Measurements from ENCODE around the gene TOP1. TPM values are rescaled to one million over a fixed set of nuclear protein-coding genes. Genes with fewer than 3 reads are reported as not detected.
"Not testable (repeated sequence)": the region's sequence is repeated elsewhere in the genome, so short reads cannot be mapped to it uniquely, and the experiment has no call there.

Gene TOP1
- total RNA-seq, 1 donor from 2014 or later = 18.0 TPM

DNA sequence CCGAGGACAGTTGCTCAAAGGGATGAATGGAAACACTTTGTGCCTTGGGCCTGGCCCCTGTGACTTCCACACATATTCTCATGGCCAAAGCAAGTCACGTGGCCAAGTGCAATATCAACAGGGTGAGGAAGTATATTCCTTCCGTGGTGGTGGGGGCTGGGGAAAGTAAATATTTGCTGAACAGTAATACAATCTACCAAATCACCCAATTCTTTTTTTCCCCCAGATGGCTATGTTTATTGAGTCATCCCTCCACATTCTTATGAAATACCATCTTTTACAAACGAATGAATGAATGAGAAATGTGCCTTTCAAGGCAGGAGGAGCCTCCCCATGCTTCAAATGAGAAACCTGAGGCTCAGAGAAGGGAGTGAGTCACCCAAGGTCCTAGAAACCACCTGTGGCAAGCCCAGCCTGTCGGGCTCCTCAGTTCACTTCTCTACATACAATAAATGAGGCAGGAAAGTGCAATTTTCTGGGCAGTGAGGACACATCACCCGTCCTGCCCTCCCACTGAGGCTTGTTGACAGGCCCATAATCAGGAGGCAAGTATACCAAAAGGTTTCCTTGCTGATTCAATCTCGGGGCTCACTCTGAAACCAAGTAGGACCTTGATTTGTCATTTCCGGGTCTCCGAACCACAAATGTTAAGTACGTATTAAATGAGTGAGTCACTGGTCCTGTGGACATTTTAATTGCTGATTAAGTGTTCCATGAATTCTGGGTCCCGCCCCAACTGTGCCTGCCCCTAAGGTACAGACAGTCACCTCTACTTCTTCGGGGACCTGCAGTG lies 25.3 kb upstream of the TOP1 start:
- DNase-seq (ENCODE audit: low spot score) = no peak
- peak; percentile 71 for ATAC-seq

DNA sequence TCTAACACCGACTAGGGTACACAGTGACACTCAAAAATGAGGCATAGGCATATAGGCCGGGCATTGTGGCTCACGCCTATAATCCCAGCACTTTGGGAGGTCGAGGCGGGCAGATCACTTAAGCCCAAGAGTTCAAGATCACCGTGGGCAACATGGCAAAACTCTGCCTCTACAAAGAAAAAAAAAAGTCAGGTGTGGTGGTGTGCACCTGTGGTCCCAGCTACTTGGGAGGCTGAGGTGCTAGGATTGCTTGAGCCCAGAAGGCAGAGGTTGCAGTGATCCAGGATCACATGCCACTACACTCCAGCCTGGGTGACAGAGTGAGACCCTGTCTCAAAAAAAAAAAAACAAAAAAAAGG lies 24.7 kb upstream of the TOP1 start:
- DNase-seq (ENCODE audit: low spot score) = not testable (repeated sequence)

DNA sequence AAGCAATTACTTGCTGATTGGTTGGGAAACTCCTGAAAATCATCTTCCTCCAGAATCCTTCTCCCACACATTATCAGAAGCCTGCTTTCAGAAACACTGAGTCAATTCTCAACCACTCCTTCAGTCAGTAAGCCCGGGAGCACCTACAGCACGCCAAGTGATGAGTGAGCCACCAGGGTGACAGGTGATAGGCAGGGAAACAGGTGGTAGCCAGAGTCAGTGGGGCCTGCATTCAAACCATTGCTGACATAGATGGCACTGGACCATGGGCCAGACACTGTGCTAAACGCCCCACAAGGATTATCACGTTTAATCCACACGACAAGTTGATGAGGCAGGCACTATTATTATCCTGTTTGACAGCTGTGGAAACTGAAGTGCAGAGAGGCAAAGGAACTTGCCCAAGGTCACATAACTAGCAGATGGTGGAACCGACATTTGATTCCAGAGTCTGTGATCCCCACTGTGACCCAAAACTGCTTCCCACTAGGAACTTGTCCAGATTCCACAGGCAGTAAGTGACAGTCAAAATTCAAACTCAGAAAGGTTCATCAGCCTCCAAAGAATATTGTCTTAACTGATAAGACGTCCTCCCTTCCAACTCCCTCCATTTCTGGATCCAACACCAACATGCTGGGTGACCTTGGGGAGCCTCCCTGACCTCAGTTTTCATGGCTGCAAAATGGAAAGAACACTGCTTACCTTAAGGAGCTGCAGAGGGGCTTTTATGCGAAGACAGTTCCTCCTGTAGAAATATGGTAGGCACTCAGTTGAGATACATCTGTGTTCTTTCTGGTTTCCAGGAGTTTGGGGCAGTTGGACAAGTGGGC lies 23.9 kb upstream of the TOP1 start:
- no peak for DNase-seq (ENCODE audit: low spot score)
- ATAC-seq = no peak

More for the DNA sequence above, 24.7 kb upstream of the TOP1 start:
- not testable (repeated sequence) for ATAC-seq

DNA sequence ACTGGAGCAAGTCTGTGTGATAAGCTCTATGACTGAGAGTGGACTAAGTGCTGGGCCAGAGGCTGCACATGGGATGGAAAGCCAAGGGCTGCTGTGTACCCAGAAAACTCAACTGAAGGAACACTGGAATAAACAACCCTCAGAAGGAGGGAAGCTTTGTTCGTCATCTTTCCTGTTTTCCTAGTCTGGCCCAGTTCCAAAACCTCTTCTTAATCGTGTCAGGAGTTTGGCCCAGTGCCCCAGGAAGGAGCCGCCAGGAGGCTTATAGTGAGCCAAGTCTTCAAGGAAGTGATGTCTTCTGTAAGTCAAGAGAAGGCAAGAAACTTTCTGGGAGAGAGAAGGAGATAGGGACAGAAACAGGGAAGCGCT lies 23.3 kb upstream of the TOP1 start:
- ATAC-seq (peak; percentile 41), DNase-seq (ENCODE audit: low spot score) (peak; percentile 61)

DNA sequence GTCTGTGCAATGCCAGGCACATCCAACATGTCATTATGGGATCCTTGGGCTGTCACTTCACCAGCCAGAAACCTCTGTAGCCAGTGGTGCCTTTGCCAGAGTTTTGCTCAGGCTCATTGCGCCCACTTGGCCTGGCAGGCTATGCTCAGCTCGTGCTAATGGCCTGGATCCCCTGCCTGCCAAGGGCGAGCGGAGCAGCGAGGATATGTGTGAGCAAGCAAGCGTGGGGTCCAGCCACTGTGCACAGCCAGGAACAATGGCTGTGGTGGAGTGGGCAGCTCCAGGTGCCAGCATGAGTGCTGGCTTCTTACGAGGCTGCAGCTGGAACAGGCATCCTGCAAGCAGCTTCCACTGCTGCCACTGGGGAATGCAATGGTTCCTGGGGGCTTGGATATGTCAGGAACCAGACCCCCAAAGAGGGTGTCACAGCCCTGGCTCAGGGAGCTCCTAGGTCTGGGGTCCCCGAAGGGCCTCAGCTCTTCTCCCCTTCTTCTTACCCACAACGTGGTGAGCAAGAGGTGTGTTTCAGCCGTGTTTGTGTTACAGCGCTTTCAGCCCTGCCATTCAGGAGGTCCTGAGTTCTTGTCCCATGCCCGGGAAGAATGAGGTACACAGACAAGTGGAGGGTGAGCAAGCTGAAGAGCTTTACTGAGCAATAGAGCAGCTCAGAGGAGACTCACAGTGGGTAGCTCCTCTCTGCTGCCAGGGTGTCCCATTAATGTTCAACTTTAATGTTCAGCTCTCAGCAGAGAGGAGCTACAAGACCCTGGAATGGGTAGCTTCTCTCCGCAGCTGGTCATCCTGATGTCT lies 22.3 kb upstream of the TOP1 start:
- no peak for DNase-seq (ENCODE audit: low spot score)

DNA sequence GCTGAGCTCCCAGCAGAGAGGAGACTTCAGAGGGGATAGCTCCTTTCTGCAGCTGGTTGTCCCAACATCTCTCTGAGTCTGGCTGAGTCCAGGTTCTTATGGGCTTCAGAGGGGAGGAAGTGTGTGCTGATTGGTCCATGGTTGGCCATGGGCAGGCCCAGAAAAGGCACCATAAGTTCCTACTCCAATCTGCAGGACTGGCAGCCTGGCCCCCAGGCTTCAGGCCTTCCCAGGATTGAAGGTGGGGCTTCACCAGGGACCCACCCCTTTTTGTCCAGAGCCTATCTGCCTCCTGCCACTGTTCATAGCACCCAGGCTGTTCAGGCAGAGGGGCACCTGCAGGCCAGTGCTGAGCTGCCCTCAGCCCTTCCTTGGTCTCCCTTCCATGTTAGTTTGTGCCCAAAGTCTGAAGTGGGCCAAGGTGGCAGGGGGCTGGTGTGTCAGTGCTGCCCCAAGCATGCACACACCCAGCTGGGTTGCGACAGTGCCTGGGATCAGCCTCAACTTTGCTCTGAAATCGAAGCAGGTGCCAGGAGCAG lies 21.6 kb upstream of the TOP1 start:
- DNase-seq (ENCODE audit: low spot score) = no peak
- no peak for ATAC-seq

More for the DNA sequence above, 22.3 kb upstream of the TOP1 start:
- no peak for ATAC-seq

DNA sequence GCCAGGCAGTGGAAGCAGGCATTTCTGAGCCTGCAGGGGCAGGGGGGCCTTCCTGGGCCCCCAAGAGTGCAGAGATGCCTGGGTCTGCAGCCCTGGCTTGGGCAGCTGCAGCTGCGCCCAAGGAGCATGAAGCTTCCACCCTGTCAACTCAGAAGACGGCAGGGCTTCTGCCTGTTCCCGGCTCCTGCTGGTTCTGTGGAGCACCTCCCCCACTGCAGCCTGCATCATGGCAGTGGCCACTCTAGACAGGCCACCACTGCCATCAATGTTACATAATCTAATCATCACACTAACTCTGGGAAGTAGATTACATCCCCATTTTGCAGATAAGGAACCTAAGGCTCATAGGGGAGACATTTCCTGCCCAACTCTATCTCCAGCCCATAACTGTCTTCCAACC lies 21.1 kb upstream of the TOP1 start:
- DNase-seq (ENCODE audit: low spot score) (no peak), ATAC-seq (no peak)

DNA sequence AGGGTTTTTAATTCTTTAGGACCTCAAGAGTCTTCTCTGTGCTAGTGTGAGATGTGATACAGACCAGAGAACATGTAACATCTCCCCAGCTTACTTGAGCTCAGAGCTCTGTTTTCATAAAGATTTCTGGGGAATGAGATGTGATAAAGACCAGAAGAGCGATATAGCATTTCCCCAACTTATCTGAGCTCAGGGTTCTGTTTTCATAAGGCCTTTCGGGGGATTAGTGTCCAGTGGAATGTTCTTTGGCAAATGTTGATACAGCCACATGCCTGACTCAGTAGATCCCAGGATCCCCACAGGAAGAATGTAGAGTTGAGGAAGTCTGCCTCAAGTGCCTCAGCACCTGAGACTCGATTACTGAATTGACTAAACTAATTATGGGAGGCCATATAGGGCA lies 18.7 kb upstream of the TOP1 start:
- ATAC-seq (no peak), DNase-seq (ENCODE audit: low spot score) (no peak)

DNA sequence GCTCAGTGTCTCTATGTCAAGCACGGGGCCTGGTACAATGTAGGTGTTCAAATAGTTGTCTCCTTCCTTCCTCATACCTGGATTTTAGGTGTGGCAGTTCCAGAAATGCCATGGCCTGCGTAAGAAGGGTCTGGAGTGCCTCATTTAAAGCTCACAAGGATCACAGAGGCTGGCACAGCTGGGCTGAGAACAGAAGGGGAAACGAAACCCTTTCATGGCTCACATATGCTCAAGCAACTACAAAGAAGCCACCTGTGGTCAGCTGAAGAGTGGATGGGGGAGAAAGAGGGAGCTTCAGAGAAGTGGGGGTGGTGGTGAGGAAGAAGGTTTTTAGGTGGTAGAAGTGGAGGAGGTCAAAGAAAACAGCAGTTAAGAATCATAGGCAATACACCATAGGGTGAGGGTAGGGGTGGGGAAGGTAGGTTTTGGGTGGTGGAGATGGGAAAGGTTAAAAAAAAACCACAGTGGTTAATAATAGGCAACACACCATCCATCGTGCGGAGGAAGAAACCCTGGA lies 17.0 kb upstream of the TOP1 start:
- no peak for DNase-seq (ENCODE audit: low spot score)
- ATAC-seq = no peak

DNA sequence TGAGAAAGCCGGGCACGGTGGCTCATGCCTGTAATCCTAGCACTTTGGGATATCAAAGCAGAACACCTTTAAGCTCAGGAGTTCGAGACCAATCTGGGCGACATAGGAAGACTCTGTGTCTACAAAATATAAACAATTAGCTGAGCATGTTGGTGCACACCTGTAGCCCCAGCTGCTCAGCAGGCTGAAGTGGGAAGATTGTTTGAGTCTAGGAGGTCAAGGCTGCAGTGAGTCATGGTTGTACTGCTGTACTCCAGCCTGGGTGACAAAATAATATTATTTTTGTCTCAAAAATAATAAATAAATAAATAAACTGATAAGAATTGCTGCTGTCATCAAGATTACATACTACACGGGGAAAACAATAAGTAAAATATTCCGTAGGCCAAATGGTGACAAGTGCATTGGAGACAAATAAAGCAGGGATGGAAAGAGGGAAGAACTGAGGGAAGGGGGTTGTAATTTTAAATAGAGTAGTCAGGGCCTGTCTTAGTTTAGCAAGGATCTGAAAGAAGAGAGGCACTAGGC lies 14.0 kb upstream of the TOP1 start:
- ATAC-seq (no peak), DNase-seq (ENCODE audit: low spot score) (no peak)

DNA sequence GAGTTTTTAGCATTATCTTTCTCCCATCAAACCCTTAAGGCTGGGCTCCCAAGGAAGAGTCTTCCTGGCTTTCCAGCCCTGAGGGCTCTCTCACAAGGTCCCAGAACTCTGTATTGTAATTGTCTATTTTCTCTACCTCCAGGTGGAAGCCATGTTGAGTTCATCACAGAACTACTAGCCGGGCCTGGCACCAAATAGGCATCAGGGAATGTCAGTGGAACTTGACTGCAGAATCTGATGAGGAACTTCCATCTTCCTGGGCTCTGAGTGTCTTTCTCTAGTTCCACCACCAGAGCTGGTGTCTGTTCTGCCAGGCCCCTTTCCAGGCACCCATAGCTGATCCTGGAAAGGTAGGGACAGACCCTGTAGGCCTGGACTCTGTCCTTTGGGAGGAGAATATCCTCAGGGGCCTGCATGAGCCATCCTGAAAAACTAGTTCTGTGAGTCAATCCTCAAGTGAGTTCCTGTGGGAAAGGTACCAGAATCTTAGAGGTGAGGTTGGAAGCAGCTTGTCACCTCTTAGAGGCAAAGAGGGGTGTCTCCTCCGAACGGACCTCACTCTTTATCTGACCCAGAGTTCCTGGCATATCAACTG lies 11.1 kb upstream of the TOP1 start:
- no peak for DNase-seq (ENCODE audit: low spot score)
- no peak for ATAC-seq

DNA sequence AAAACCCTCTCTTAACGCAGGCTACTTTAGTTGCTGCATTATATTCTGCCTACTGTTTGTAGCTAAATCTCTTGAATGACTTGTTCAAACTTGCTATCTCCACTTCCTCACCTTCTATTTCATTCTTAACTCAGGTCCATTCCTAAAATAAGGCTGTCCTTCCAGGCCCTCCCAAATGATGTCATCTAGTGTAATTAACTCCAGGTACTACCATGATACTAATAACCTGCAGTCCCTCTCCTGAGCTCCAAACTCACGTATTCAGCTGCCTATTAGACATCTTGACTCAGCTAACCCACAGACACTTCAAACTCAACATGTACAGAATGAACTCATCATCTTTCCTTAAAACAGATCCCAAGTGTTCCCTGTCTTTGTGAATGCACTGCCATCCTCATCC lies 10.5 kb upstream of the TOP1 start:
- DNase-seq (ENCODE audit: low spot score) (no peak), ATAC-seq (no peak)

DNA sequence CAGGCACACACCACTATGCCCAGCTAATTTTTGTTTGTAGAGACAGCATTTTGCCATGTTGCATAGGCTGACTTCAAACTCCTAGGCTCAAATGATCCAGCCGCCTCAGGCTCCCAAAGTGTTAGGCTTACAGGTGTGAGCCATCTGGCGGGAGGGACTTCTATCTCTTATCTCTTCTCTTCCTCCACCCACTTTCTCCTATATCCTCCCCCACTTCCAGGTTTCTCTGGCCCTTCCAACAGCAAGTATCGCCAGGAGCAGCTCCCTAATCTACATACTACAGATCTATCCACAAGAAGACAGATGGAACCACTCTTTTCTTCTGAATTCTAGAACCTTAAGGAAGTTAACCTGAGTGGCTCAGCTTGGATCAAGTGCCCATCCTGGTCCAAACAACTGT lies 5.1 kb upstream of the TOP1 start:
- DNase-seq (ENCODE audit: low spot score) = no peak
- ATAC-seq = no peak

DNA sequence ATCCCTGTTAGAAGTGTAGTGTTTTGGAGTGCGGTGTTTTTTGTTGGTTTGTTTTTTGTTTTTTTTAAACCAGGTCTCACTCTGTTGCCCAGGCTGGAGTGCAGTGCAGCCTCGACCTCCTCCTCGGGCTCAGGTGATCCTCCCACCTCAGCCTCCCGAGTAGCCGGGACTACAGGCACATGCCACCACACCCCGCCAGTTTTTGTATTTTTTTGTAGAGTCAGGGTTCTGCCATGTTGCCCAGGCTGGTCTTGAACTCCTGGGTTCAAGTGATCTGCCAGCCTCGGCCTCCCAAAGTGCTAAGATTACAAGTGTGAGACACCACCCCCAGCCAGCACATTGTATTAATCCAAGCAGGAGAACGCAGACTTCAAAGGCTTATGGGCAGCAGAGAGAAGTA lies 1.3 kb upstream of the TOP1 start:
- ATAC-seq = no peak
- DNase-seq (ENCODE audit: low spot score) = no peak

DNA sequence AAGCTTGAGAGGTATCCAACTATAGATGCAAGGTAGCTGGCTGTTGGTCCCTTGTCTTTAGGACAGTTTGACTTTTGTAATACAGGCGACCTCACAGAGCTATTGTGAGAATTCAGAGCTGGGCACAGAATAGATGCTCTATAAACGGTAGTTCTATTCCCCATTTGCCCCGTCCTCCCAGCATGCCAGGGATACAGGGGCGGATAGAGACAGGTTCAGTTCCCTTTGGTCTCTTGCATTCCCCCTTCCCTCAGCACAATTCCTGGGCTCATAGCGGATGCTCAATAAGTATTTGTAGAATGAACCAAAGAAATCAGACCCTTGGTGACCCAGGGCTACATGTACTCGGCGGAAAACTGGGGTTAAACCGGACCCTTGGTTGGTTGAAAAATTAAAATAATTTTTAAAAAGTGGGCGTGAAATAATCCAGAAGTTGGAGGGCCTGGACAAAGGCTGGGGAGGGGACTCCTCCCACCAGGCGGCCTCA lies 707 bp upstream of the TOP1 start:
- no peak for DNase-seq (ENCODE audit: low spot score)
- no peak for ATAC-seq

DNA sequence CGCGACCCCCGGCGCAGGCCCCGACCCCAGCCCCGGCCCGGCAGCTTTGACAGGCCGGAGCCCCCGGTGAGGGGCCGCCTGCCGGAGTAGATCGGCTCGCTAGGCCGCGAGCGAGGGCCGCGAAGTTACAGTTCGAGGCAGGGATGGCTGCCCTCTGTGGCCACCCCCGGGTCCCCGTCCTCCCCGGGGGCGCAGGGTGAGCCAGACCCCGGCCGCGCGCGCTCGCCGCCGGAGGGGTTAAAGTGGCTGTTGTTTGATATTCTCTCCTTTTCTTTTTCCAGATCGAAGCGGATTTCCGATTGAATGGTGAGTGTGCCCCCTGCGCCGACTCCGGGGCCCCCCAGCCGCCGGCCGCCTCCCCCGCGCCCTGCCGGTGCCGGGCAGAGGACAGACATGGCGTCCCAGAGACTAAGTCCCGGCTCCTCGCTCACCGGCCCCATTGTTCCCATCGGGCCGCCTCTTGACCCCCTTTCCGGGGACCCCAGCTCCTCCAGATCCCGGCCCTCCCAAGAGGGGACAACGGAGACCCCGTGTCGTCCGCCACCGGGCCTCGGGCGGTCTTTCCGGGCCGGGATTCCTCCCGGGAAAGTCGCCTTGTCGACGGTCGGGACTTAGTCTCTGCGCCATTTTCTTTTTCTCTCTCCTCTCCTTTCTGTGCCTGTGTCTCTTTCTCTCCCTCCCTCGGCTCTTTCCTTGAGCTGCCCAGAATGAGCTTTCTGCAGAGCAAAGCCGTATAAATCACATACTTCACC lies 704 bp downstream of the TOP1 start:
- ATAC-seq (peak; percentile 57), DNase-seq (ENCODE audit: low spot score) (peak; percentile 61)

DNA sequence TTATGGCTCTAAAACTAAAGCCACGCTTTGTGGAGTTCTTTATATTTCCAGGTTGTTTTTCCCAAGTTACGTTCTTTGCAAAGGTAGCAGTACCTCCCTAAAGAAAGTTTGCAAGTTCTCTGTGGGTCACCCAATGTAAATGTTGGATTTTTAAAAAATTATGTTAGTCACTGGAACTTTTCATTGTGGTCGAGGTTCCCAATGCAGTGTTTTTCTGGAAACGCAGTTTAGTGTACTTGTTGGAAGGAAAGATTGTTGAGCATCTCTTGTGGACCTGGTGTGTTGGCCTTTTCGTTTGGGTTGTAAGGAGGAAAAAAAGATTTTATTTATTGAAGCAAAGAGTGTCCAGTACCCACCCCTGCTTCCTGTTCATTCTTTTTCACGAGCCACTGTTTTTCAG lies 1.4 kb downstream of the TOP1 start:
- no peak for DNase-seq (ENCODE audit: low spot score)

DNA sequence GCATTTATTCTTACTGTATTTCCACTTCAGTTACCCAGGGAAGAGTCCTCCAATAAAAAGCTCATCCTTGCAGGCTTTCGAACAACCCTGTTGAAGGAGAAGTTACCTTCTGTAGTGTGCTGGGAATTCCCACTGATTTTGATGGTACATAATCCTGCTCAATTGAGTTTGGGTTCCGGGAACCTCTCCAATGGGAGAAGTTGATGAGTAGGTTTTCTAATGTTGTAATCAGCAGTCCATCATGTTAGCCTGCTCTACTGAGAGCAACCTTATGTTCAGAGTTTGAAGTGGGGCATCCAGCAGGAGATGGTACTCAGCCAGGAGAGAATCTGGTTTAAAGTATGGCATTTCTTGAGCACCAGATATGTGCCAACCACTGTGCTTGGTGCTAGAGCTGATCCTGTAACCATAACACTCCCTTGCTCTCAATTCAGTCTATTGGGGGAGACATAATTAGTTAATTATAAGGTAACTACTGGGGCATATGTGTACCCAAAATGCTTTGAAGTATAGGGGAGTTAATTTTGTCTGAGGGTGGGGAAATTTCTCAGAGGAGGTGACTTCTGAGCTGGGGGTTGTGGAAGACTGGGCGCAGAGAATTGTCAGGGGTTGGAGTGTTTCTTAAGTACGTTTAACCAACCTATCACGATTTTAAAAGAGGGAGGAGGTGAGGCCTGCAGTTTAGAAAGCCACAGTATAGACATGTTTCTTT lies 2.1 kb downstream of the TOP1 start:
- ATAC-seq = no peak
- DNase-seq (ENCODE audit: low spot score) = no peak

More for the DNA sequence above, 1.4 kb downstream of the TOP1 start:
- ATAC-seq = no peak

DNA sequence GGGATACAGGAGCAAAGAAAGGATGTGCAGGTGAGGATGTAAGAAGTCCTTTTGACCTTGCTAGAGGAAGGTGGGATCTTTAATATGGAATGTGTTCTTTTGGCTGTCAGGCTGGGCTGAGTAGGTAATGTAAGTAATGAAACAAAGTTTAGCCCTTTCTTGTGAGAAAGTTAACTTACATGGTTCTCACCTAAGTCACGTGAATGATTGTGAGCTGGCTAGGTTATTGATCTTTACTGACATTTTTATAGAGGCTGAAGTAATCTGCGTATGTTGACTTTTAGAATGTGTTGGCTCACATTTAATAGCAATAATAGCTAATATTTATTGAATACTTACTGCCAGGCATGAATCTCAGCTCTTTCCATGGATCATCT lies 2.6 kb downstream of the TOP1 start:
- ATAC-seq (no peak), DNase-seq (ENCODE audit: low spot score) (no peak)
